Effector memory CD4-positive, alpha-beta T cell (primary cell): ENCODE measurements around the gene PDSS2.

Experiments used
- DNase-seq, 3 donors: peaks; one replicate each; pipeline ENCODE4 v3.0.0-alpha.2; 2020
- H3K27ac ChIP-seq: 2 replicates; pipeline ENCODE4 v1.7.0; 2013; ENCODE audit warnings: mild to moderate bottlenecking, low read length, moderate library complexity; ENCODE audit not compliant: insufficient read depth, poor library complexity, severe bottlenecking
- H3K27me3 ChIP-seq: replicated peaks from 2 replicates; pipeline ENCODE4 v1.7.0; 2013; ENCODE audit warnings: mild to moderate bottlenecking, low read length; ENCODE audit not compliant: insufficient read depth, control insufficient read depth, poor library complexity, severe bottlenecking
- H3K36me3 ChIP-seq: 2 replicates; pipeline ENCODE4 v1.7.0; 2013; ENCODE audit warnings: mild to moderate bottlenecking, low read length, moderate library complexity; ENCODE audit not compliant: control insufficient read depth, insufficient read depth
- H3K4me1 ChIP-seq: 2 replicates; pipeline ENCODE4 v1.7.0; 2013; ENCODE audit warnings: low read length, mild to moderate bottlenecking; ENCODE audit not compliant: control insufficient read depth, insufficient read depth, poor library complexity, severe bottlenecking
- H3K4me3 ChIP-seq: 2 replicates; pipeline ENCODE4 v1.7.0; 2013; ENCODE audit warnings: low read length, low read depth, mild to moderate bottlenecking; ENCODE audit not compliant: insufficient read depth, poor library complexity, severe bottlenecking
- H3K9me3 ChIP-seq: 2 replicates; pipeline ENCODE4 v1.7.0; 2013; ENCODE audit warnings: mild to moderate bottlenecking, low read length, moderate library complexity; ENCODE audit not compliant: control insufficient read depth

PDSS2 gene

GRCh38 chr6:107331409-107332386 lies 127.7 kb downstream of the PDSS2 start:
- Histone ChIP-seq H3K27ac (no peak overlapping the region), H3K27me3 (no peaks in the 10 kb centered on the region)

GRCh38 chr6:107330168-107330567 lies 129.2 kb downstream of the PDSS2 start:
- no peaks in the 10 kb centered on the region for H3K4me1 ChIP-seq
- H3K9me3 ChIP-seq: no peaks in the 10 kb centered on the region
- DNase-seq: no peak

More at GRCh38 chr6:107331409-107332386, 127.7 kb downstream of the PDSS2 start:
- no peaks in the 10 kb centered on the region for H3K4me1 ChIP-seq
- no peaks in the 10 kb centered on the region for H3K36me3 ChIP-seq
- DNase-seq: no peak
- H3K9me3 ChIP-seq: no peaks in the 10 kb centered on the region
- H3K4me3 ChIP-seq: no peak overlapping the region

GRCh38 chr6:107329063-107329860 lies 130.1 kb downstream of the PDSS2 start:
- no peaks in the 10 kb centered on the region for H3K27me3 ChIP-seq
- no peak for DNase-seq

More at GRCh38 chr6:107330168-107330567, 129.2 kb downstream of the PDSS2 start:
- H3K4me3 ChIP-seq: no peak overlapping the region
- no peaks in the 10 kb centered on the region for H3K36me3 ChIP-seq
- H3K27me3 ChIP-seq: no peaks in the 10 kb centered on the region
- H3K27ac ChIP-seq: no peak overlapping the region

GRCh38 chr6:107328081-107328480 lies 131.3 kb downstream of the PDSS2 start:
- Histone ChIP-seq H3K27ac (no peak overlapping the region), H3K4me1 (no peaks in the 10 kb centered on the region), H3K36me3 (no peaks in the 10 kb centered on the region), H3K27me3 (no peaks in the 10 kb centered on the region), H3K4me3 (no peak overlapping the region), H3K9me3 (no peaks in the 10 kb centered on the region)
- no peak for DNase-seq

More at GRCh38 chr6:107329063-107329860, 130.1 kb downstream of the PDSS2 start:
- Histone ChIP-seq H3K4me1 (no peaks in the 10 kb centered on the region), H3K4me3 (no peak overlapping the region), H3K9me3 (no peaks in the 10 kb centered on the region), H3K36me3 (no peaks in the 10 kb centered on the region), H3K27ac (no peak overlapping the region)

DNA sequence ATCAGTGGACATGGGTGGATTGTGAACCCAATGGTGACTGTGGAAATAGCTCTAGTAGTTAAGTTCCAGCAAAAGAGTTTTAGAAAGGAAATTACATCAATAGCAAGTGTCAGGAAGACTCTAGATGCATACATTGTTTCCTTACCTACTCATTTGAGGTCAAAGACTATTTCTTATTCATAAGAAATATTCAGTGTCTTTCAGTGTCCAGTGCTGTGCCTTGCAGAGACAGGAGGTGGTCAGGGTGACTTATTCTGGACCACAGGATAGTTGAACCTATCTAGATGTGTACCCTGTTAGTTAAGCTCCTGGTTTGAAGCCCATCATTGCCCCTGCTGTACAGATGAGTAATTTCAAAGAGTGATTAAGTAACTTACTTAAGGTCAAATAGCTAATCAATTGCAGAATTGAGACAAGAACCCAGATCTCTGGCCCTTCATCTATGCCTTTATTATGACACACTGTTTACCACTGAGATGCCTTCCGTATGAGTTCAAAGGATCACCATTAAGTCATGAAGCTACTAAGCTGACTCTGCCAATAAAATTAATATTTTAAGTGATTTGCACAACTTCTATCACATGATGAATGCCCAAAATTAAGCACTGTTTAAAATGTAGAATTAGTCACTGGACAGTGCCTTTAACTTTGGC lies 136.1 kb downstream of the PDSS2 start:
- no peak for DNase-seq
- no peaks in the 10 kb centered on the region for H3K9me3 ChIP-seq
- H3K4me1 ChIP-seq: no peaks in the 10 kb centered on the region
- no peak overlapping the region for H3K27ac ChIP-seq
- no peaks in the 10 kb centered on the region for H3K27me3 ChIP-seq
- no peaks in the 10 kb centered on the region for H3K36me3 ChIP-seq
- H3K4me3 ChIP-seq: no peak overlapping the region

DNA sequence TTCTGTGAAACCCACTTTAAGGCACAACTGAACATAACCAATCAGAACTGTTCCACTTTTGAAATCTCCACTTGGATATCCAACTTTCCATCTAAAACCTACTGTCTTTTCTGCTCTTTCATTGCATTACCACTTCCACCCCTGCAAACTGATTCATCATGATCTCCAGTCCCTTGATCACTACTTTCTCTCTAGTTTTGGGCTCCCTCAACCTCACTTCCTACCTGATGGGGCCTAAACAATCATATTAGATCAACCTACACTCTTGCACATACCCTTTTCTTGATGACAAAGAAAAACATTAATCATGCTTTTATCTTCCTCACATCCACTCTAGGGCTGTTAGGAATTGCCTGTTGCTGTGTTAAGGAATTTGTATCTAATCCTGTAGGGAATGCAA lies 137.6 kb downstream of the PDSS2 start:
- Histone ChIP-seq H3K9me3 (no peaks in the 10 kb centered on the region), H3K4me3 (no peak overlapping the region), H3K27ac (no peak overlapping the region), H3K27me3 (no peaks in the 10 kb centered on the region), H3K36me3 (no peaks in the 10 kb centered on the region), H3K4me1 (no peaks in the 10 kb centered on the region)
- DNase-seq: no peak

DNA sequence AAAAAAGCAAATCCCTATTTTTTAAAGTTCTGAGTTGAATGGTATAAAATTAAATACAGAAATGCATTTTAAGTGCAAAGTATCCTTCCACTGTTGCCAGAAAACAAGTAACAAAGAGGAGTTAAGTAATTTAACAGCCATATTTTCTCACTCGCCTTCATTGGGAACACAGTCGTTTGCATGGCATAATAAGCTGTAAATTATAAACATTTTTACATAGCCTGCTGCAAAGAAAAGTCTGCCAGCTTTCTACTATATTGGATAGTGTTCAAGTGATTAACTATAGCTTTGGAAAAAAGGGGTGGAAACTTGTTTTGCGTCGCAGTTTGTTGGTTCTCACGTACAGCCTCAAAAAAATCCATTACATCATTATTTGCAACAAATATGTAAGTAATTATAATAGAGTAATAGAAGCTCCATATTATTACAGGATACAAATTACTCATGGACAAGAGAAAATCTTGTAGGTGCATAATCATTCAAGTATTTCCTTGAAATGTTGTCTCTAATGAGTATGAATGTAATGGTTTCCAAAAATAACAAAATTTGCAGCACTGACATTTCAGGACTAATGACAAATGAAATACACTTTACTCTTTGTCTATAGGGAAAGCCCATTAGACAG lies 139.3 kb downstream of the PDSS2 start:
- no peak overlapping the region for H3K27ac ChIP-seq
- H3K4me3 ChIP-seq: no peak overlapping the region
- H3K9me3 ChIP-seq: no peaks in the 10 kb centered on the region
- no peaks in the 10 kb centered on the region for H3K36me3 ChIP-seq
- no peaks in the 10 kb centered on the region for H3K4me1 ChIP-seq
- DNase-seq: no peak
- H3K27me3 ChIP-seq: no peaks in the 10 kb centered on the region

DNA sequence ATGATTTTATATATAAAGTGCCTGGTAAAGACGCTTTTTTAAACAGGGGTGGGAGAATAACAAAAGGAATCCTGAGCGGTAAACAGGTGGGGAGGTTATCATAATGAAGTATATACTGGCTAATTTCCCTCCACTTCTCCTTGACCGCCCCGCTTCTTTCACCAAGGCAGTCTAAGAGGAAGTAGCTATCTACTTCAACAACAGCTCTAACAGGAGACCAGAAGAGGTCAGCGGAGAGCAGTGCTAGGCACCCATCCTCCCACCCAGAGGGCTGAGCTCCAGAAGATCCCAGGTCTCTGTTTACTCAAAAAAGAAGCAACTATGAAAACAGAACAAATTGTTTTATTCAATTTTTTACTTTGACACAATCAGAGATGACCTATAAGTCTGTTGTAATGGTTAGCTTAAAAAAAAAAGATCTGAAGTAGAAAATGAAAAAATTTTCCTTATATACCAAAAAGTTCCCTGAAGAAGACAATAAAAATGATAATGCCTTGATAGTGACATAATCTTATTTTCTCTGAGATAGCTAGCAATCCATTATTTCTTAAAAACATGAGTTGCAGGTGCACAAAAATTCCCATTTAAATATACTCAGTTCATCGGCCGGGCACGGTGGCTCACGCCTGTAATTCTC lies 141.1 kb downstream of the PDSS2 start:
- Histone ChIP-seq H3K36me3 (no peaks in the 10 kb centered on the region), H3K27ac (no peak overlapping the region), H3K27me3 (no peaks in the 10 kb centered on the region), H3K4me3 (no peak overlapping the region), H3K4me1 (no peaks in the 10 kb centered on the region), H3K9me3 (no peaks in the 10 kb centered on the region)
- no peak for DNase-seq

DNA sequence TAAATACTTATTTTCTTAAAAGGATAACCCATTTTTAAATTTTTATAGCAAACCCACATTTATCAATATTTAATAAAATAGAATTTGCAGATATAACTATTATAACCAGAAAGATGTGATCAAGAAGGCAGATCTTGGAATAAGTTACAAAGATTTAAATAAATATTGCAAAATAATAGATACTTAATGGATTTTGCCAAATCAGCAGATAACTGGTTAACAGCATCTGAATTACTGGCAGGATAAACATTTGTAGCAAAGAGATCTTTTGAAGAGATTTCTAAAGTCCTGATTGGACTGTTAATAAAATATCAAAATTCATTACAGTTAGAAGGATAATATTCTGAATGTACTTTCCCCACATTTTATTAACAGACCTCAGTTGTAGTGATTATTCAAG lies 144.2 kb downstream of the PDSS2 start:
- H3K4me1 ChIP-seq: no peaks in the 10 kb centered on the region
- no peaks in the 10 kb centered on the region for H3K36me3 ChIP-seq
- H3K9me3 ChIP-seq: no peaks in the 10 kb centered on the region
- H3K27me3 ChIP-seq: no peaks in the 10 kb centered on the region
- DNase-seq: no peak
- no peak overlapping the region for H3K4me3 ChIP-seq
- no peak overlapping the region for H3K27ac ChIP-seq
